HT1080 (cell line): ENCODE data around the gene RDH16. TPM values are rescaled to one million over a fixed set of nuclear protein-coding genes. Genes with fewer than 3 reads are reported as not detected.
"Not testable (repeated sequence)": the region's sequence is repeated elsewhere in the genome, so short reads cannot be mapped to it uniquely, and the experiment has no call there.

Experiments used
- DNase-seq: peaks from one replicate; pipeline ENCODE4 v3.0.0-alpha.2; 2015; ENCODE audit warnings: low read depth
- total RNA-seq: library from RNA; depleted of rRNA; stranded (reverse); fragments of >200 nt; shearing (Covaris generic); gene quantifications from 2 replicates; pipeline ENCODE4 v1.2.3, GENCODE V29; 2014; rRNA removed

RDH16 gene
- total RNA-seq, 1 experiment from 2014 or later, result not detected

DNA sequence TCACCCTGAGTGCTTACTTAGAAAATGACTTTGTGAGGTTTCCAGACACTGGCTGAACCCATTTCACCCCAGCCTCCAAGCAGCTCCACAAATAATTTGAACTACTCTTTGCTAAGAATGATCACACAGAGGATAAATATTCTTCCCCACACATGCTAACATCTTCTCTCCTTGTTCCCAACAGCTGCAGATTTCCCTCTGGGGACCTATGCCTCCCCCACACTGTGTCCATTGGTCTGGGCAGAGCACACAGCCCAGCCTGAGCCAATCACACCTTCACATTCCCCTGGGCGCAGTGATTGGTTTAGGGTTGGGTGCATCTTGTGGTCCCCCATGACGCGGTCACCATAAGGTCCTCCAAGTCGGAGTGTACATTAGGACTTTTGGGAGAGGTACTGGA, 30.1 kb downstream of the RDH16 start:
- no peak for DNase-seq

DNA sequence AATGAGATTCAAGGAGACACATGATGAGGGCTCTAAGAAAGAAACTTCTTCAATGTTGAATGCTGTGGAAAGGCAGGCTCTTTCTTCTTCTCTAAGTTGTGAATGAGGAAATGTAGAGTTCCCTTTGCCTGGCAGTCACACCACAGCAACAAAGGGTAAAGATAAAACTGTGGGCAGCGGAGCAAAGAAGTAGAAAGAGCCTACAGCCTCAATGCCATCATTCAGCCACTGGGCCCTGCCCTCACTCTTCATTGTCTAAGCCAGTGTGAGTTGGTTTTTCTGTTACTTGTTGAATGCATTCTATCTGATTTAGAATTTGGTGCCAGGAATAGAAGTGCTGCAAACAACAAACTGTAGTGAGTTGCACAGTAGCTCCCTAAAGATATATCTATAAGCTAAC, 35.4 kb downstream of the RDH16 start:
- DNase-seq, result no peak

- DNase-seq, result no peak
Observed at GRCh38 chr12:56921346-56921745, 36.1 kb downstream of the RDH16 start.

DNA sequence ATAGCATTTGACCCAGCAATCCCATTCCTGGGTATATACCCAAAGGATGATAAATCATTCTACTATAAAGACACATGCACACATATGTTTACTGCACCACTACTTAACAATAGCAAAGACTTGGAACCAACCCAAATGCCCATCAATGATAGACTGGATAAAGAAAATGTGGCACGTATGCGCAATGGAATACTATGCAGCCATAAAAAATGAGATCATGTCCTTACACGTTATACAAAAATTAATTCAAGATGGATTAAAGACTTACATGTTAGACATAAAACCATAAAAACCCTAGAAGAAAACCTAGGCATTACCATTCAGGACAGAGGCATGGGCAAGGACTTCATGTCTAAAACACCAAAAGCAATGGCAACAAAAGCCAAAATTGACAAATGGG, 39.3 kb downstream of the RDH16 start:
- DNase-seq, result not testable (repeated sequence)

DNA sequence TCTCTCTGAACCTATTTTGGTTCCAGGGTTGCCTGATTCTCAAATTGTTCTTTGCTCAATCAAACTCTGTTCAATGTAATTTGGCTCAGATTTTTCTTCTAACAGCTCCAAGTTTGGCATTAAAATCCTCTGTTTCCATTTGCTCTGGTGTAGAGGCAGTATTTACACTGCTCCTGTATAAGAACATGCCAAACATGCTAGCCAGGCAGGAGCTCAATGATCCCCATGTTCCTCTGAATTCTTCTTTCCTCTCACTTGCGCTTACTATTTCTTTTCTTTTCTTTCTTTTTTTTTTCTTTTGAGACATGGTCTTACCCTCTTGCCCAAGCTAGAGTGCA, 40.4 kb downstream of the RDH16 start:
- DNase-seq, result no peak

DNA sequence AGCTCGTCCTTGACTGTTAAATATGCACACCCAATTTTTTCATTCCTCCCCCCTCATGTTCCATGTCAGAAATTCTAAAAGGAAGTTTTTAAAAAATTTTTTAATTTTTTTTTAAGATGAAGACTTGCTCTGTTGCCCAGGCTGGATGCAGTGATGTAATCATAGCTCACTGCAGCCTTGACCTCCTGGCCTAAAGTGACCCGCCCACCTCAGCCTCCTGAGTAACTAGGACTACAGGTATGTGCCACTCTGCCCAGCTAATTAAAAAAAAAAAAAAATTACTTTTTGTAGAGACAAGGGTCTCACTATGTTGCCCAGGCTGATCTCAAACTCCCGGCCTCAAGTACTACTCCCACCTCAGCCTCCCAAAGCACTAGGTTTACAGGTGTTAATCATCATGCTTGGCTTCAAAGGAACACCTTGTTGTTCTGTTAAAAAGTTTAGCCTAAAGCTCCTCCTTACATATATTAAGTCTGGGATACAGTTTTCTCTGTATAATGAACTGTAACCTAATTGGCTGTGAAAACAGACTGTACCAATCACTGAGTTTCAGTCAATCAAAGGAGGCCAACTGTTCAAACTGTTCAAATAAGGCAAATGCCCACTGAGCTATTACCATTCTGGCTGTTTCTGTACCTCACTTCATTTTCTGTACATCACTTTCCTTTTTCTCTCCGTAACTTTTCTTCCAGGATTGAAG, 41.0 kb downstream of the RDH16 start:
- DNase-seq, result no peak

- no peak for DNase-seq
Observed at GRCh38 chr12:56914724-56915123, 42.7 kb downstream of the RDH16 start.

DNA sequence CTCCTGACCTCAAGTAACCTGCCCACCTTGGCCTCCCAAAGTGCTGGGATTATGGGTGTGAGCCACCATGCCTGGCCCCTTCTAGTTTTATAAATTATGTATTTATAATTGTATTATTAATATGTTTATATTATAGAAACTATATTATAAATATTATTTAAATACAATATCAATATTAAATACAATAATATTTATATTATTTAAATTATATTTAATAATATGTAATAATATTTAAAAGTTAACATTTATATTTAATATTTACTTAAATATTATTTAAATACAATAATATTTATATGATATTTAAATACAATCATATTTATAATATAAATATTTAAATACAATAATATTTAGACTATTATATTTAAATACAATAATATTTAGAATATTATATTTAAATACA, 43.2 kb downstream of the RDH16 start:
- no peak for DNase-seq

DNA sequence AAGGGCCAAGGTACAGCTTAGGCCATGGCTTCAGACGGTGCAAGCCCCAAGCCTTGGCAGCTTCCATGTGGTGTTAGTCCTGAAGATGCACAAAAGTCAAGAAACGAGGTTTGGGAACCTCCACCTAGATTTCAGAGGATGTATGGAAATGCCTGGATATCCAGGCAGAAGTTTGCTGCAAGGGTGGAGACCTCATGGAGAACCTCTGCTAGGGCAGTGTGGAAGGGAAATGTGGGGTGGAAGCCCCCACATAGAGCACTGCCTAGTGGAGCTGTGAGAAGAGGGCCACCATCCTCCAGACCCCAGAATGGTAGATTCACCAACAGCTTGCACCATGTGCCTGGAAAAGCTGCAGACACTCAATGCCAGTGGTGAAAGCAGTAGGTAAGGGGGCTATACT, 48.0 kb downstream of the RDH16 start:
- DNase-seq, result not testable (repeated sequence)

- no peak for DNase-seq
Observed at GRCh38 chr12:56908136-56908535, 49.3 kb downstream of the RDH16 start.

DNA sequence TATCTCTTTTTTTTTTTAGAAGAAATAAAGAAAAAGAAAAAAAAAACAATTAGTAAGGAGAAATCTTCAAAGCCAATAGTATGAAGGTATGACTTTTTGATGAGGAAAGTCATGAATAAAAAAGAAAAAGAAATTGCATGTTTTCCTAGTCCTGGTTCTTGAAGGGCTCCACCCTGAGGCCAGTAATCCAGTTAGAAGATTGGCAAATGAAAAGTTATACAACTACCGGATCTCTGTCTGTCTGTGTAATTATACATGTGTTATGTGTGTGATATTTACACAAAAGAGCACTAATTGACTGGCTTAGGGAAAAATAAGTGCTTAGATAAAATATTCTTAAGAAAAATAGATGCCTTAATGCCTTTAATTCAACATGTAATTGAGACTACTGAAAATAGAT, 51.6 kb downstream of the RDH16 start:
- no peak for DNase-seq

- no peak for DNase-seq
Observed at GRCh38 chr12:56903374-56903773, 54.0 kb downstream of the RDH16 start.

Other genes with a start within 250 kb of the RDH16 start
- gene NACA, start 232.3 kb downstream of the RDH16 start, total RNA-seq, result 1,958 and 2,010 TPM in 2 replicates
- 56.7 and 61.0 TPM in 2 replicates for gene PRIM1, start 205.3 kb downstream of the RDH16 start, total RNA-seq
- 0.53 and 1.0 TPM in 2 replicates for gene HSD17B6, start 194.3 kb downstream of the RDH16 start, total RNA-seq
- not detected in 2 replicates for gene SDR9C7, start 23.2 kb downstream of the RDH16 start, total RNA-seq
- gene ZBTB39, start 48.9 kb upstream of the RDH16 start, total RNA-seq, result 5.0 and 6.9 TPM in 2 replicates
- gene TAC3, start 58.9 kb upstream of the RDH16 start, total RNA-seq, result not detected in 2 replicates
- gene MYO1A, start 92.5 kb upstream of the RDH16 start, total RNA-seq, result not detected in 2 replicates
- 19.0 and 23.3 TPM in 2 replicates for gene NEMP1, start 121.2 kb upstream of the RDH16 start, total RNA-seq
- 27.4 and 30.6 TPM in 2 replicates for gene NAB2, start 131.5 kb upstream of the RDH16 start, total RNA-seq
- gene STAT6, start 153.8 kb upstream of the RDH16 start, total RNA-seq, result 107 and 118 TPM in 2 replicates
- gene LRP1, start 170.9 kb upstream of the RDH16 start, total RNA-seq, result 12.5 and 14.8 TPM in 2 replicates
- gene LRP1-AS, start 190.0 kb upstream of the RDH16 start, total RNA-seq, result not detected in 2 replicates